ENCODE results near the gene BCL2. TPM values are rescaled to one million over a fixed set of nuclear protein-coding genes. Genes with fewer than 3 reads are reported as not detected.
A peak's percentile ranks its signal among the peaks of the same experiment; 100 is the strongest.

Gene BCL2
- total RNA-seq, 1 donor from 2014 or later = 18.7 TPM

- H3K27me3 ChIP-seq = no peaks in the 10 kb centered on the region
- intact Hi-C loops (cut with DNase I) = no loop called here
- no peaks in the 10 kb centered on the region for H3K36me3 ChIP-seq
- H3K27ac ChIP-seq = peak overlapping the region; percentile 93
- no peak for TF ChIP-seq POLR2AphosphoS5 (IDR thresholded peaks at IDR 0.05; ENCODE audit: insufficient read depth in 1 of 2, low read depth in 1 of 2)
- TF ChIP-seq POLR2A (IDR thresholded peaks at IDR 0.05) = no peak
- TF ChIP-seq CTCF (IDR thresholded peaks at IDR 0.05) = no peak
- no peak for DNase-seq (ENCODE audit: extremely low spot score in 2 of 2)
- H3K9me3 ChIP-seq = no peaks in the 10 kb centered on the region
- H3K4me1 ChIP-seq = peaks cover 79% of the 10 kb centered on the region
- no peak overlapping the region for H3K4me3 ChIP-seq
Observed at GRCh38 chr18:63157293-63158011, 162.1 kb downstream of the BCL2 start.

- no peaks in the 10 kb centered on the region for H3K9me3 ChIP-seq
- no peaks in the 10 kb centered on the region for H3K36me3 ChIP-seq
- TF ChIP-seq POLR2A (IDR thresholded peaks at IDR 0.05) (no peak), CTCF (IDR thresholded peaks at IDR 0.05) (no peak), POLR2AphosphoS5 (IDR thresholded peaks at IDR 0.05; ENCODE audit: insufficient read depth in 1 of 2, low read depth in 1 of 2) (no peak)
- peaks cover 66% of the 10 kb centered on the region for H3K4me1 ChIP-seq
- intact Hi-C loops (cut with DNase I) = no loop called here
- DNase-seq (ENCODE audit: extremely low spot score in 2 of 2) = no peak
- H3K27me3 ChIP-seq = no peaks in the 10 kb centered on the region
- H3K4me3 ChIP-seq = no peak overlapping the region
- peak overlapping the region; percentile 24 for H3K27ac ChIP-seq
Observed at GRCh38 chr18:63155910-63156773, 163.4 kb downstream of the BCL2 start.

GRCh38 chr18:63155169-63155852 lies 164.3 kb downstream of the BCL2 start:
- Histone ChIP-seq H3K4me1 (peaks cover 58% of the 10 kb centered on the region), H3K27me3 (no peaks in the 10 kb centered on the region), H3K27ac (peak overlapping the region; percentile 24), H3K36me3 (no peaks in the 10 kb centered on the region), H3K4me3 (peak overlapping the region in 1 of 2 donors; percentile 27), H3K9me3 (no peaks in the 10 kb centered on the region)
- intact Hi-C loops (cut with DNase I) = no loop called here
- TF ChIP-seq POLR2A (IDR thresholded peaks at IDR 0.05) (no peak), POLR2AphosphoS5 (IDR thresholded peaks at IDR 0.05; ENCODE audit: insufficient read depth in 1 of 2, low read depth in 1 of 2) (peak in 1 of 2 donors; percentile 64), CTCF (IDR thresholded peaks at IDR 0.05) (peak; percentile 5 to 67 (median 57))
- DNase-seq (ENCODE audit: extremely low spot score in 2 of 2) = peak in 1 of 2 donors; percentile 80

GRCh38 chr18:63154350-63155152 lies 165.0 kb downstream of the BCL2 start:
- no peaks in the 10 kb centered on the region for H3K9me3 ChIP-seq
- no peaks in the 10 kb centered on the region for H3K27me3 ChIP-seq
- H3K4me3 ChIP-seq = no peak overlapping the region
- H3K27ac ChIP-seq = no peak overlapping the region
- no peak for TF ChIP-seq POLR2A (IDR thresholded peaks at IDR 0.05)
- no peak for TF ChIP-seq POLR2AphosphoS5 (IDR thresholded peaks at IDR 0.05; ENCODE audit: insufficient read depth in 1 of 2, low read depth in 1 of 2)
- TF ChIP-seq CTCF (IDR thresholded peaks at IDR 0.05) = no peak
- peaks cover 57% of the 10 kb centered on the region for H3K4me1 ChIP-seq
- H3K36me3 ChIP-seq = no peaks in the 10 kb centered on the region
- no peak for DNase-seq (ENCODE audit: extremely low spot score in 2 of 2)
- intact Hi-C loops (cut with DNase I) = no loop called here
